Measurements from ENCODE around the gene POLD4.

Gene POLD4

GRCh38 chr11:67301313-67301921 is 51.9 kb downstream of the POLD4 start:
- H3K4me3 ChIP-seq (ENCODE audit: low read depth in 1 of 2, low read length in 2 of 2) = no peak overlapping the region
- no peak overlapping the region for H3K4me2 ChIP-seq (ENCODE audit: insufficient read depth, low read length)
- ATAC-seq (ENCODE audit: insufficient read depth, low read depth) (no peak), DNase-seq (no peak)
- no peak overlapping the region for H3K9ac ChIP-seq (ENCODE audit: low read depth, low read length)
- no peak overlapping the region for H3K27ac ChIP-seq (ENCODE audit: low read length)
- H4K20me1 ChIP-seq (ENCODE audit: insufficient read depth, low read length) = peaks cover 32% of the 10 kb centered on the region
- no peaks in the 10 kb centered on the region for H3K9me3 ChIP-seq (ENCODE audit: insufficient read depth, low read length, severe bottlenecking)
- no peaks in the 10 kb centered on the region for H3K4me1 ChIP-seq (ENCODE audit: insufficient read depth, low read length)
- TF ChIP-seq, protein P1, sequence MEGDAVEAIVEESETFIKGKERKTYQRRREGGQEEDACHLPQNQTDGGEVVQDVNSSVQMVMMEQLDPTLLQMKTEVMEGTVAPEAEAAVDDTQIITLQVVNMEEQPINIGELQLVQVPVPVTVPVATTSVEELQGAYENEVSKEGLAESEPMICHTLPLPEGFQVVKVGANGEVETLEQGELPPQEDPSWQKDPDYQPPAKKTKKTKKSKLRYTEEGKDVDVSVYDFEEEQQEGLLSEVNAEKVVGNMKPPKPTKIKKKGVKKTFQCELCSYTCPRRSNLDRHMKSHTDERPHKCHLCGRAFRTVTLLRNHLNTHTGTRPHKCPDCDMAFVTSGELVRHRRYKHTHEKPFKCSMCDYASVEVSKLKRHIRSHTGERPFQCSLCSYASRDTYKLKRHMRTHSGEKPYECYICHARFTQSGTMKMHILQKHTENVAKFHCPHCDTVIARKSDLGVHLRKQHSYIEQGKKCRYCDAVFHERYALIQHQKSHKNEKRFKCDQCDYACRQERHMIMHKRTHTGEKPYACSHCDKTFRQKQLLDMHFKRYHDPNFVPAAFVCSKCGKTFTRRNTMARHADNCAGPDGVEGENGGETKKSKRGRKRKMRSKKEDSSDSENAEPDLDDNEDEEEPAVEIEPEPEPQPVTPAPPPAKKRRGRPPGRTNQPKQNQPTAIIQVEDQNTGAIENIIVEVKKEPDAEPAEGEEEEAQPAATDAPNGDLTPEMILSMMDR (IDR thresholded peaks at IDR 0.05; ENCODE audit: borderline replicate concordance, extremely low read depth, low read length, poor library complexity, severe bottlenecking) = no peak
- TF ChIP-seq EZH2 (IDR thresholded peaks at IDR 0.05; ENCODE audit: borderline replicate concordance, low read depth, low read length, severe bottlenecking) = no peak
- no peaks in the 10 kb centered on the region for H3K27me3 ChIP-seq (ENCODE audit: insufficient read depth, low read length, poor library complexity)
- H3K79me2 ChIP-seq (ENCODE audit: insufficient read depth, low read length) = peaks cover 21% of the 10 kb centered on the region
- peaks cover 60% of the 10 kb centered on the region for H3K36me3 ChIP-seq (ENCODE audit: insufficient read depth, low read length)
- H2AFZ ChIP-seq (ENCODE audit: low read depth, low read length) = no peak overlapping the region
